Chondrocyte (in vitro differentiated cells): ENCODE results near the gene CD9. TPM values are rescaled to one million over a fixed set of nuclear protein-coding genes. Genes with fewer than 3 reads are reported as not detected.
A peak's percentile ranks its signal among the peaks of the same experiment; 100 is the strongest.

Source experiments
- DNase-seq: peaks from one replicate; pipeline ENCODE4 v3.0.0; 2021; ENCODE audit warnings: mixed read lengths, low spot score
- H3K27ac Mint-ChIP-seq: one replicate; pipeline ENCODE4 v1.8.0; 2021; ENCODE audit warnings: mild to moderate bottlenecking, moderate library complexity, mixed read lengths; ENCODE audit not compliant: unreplicated experiment
- H3K27me3 Mint-ChIP-seq: 2 replicates; pipeline ENCODE4 v1.8.0; 2021; ENCODE audit warnings: low read depth, mixed read lengths
- H3K36me3 Mint-ChIP-seq: 2 replicates; pipeline ENCODE4 v1.8.0; 2021; ENCODE audit warnings: low read depth, mixed read lengths
- H3K4me1 Mint-ChIP-seq: 2 replicates; pipeline ENCODE4 v1.8.0; 2021; ENCODE audit warnings: low read depth, mild to moderate bottlenecking, mixed read lengths
- H3K4me3 Mint-ChIP-seq: one replicate; pipeline ENCODE4 v1.8.0; 2021; ENCODE audit warnings: mild to moderate bottlenecking, moderate library complexity, mixed read lengths; ENCODE audit not compliant: unreplicated experiment
- H3K9me3 Mint-ChIP-seq: 2 replicates; pipeline ENCODE4 v1.8.0; 2021; ENCODE audit warnings: low read depth, mixed read lengths
- total RNA-seq: library from RNA; stranded (reverse); gene quantifications from 3 replicates; pipeline ENCODE4 v1.2.1, GENCODE V29; 2021
- TF ChIP-seq, protein P1 (sequence below): fragments of 200-600 bp; sonication (generic); IDR thresholded peaks from 2 replicates; pipeline ENCODE4 v1.5.0; 2021; ENCODE audit warnings: antibody characterized with exemption, mild to moderate bottlenecking, moderate library complexity

CD9 gene
- total RNA-seq, 1 donor from 2014 or later = 60.7 TPM

DNA sequence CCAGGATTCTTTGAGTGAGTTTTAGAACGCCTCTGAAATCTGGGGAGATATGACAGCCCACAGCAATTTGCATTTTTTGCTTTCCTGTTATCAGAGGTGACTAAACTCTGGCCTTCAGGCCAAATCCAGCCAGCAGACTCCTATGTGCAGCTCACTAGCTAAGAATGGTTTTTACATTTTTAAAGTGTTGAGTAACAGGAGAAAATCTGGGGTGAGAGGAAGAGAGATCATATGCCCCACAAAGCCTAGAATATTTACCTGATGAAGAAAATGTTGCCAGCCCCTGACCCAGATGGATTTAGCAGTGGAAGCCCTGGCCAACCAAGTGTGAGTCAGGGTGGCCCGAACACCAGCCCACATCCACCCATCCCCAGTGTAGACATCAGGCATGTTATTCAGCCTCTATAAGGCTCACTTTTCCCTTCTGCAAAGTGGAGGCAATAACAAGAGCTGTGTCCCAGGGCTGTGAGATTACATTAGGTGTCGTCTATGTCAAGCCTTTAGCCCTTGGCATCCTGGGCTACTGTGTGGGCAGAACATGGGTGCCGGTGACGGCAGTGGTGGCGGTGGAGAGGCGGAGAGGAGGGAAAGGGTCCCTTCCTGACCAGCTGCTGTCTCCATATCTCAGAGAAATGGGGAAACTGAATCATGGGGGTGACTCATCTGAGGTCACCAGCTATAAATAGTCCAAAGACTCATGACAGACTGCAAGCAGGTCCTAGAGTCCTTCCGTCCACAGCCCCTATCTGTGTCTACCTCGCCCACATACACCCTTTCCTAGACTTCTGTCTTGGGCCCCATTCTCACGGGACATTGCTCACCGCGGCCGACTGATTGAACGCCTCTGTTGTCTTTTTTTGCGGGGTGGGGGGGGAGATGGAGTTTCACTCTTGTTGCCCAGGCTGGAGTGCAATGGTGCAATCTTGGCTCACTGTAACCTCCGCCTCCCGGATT, 32.6 kb upstream of the CD9 start:
- Mint-ChIP-seq H3K4me3 (no peak overlapping the region), H3K9me3 (no peaks in the 10 kb centered on the region), H3K27ac (peak overlapping the region; percentile 98), H3K36me3 (no peaks in the 10 kb centered on the region), H3K4me1 (peaks cover 26% of the 10 kb centered on the region), H3K27me3 (no peaks in the 10 kb centered on the region)
- DNase-seq = no peak
- TF ChIP-seq, protein P1, sequence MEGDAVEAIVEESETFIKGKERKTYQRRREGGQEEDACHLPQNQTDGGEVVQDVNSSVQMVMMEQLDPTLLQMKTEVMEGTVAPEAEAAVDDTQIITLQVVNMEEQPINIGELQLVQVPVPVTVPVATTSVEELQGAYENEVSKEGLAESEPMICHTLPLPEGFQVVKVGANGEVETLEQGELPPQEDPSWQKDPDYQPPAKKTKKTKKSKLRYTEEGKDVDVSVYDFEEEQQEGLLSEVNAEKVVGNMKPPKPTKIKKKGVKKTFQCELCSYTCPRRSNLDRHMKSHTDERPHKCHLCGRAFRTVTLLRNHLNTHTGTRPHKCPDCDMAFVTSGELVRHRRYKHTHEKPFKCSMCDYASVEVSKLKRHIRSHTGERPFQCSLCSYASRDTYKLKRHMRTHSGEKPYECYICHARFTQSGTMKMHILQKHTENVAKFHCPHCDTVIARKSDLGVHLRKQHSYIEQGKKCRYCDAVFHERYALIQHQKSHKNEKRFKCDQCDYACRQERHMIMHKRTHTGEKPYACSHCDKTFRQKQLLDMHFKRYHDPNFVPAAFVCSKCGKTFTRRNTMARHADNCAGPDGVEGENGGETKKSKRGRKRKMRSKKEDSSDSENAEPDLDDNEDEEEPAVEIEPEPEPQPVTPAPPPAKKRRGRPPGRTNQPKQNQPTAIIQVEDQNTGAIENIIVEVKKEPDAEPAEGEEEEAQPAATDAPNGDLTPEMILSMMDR = no peak

DNA sequence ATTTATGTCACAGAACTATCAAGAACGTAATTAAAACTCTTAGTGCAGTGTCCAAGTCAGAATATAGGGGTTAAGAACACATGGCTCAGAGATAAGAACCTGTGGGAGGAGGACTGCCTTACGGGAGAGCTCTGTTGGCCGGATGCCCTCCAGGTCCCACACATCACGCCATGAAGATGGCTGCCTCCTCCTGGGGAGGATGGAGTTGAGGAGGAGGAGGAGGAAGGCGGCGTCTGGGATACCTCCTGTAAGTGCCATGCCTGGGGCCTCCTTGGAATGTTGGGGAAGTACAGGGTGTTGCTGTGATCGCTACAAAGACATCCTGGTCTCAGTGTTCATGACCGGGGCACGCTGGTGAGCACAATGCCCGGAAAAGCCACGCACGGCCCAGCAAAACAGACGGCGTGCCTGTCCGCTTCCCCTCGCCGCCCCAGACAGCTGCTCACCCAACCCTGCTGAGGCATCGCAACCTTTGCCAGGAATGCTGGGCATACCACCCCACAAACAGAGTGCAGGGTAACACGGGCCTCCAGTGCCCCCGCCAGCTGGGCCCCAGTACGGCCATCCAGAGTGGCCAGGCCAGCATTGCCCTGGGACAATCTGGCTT, 28.7 kb upstream of the CD9 start:
- H3K4me1 Mint-ChIP-seq = peaks cover 21% of the 10 kb centered on the region
- H3K9me3 Mint-ChIP-seq = no peaks in the 10 kb centered on the region
- DNase-seq = no peak
- no peaks in the 10 kb centered on the region for H3K36me3 Mint-ChIP-seq
- TF ChIP-seq, protein P1 = no peak
- no peaks in the 10 kb centered on the region for H3K27me3 Mint-ChIP-seq
- H3K4me3 Mint-ChIP-seq = no peak overlapping the region
- no peak overlapping the region for H3K27ac Mint-ChIP-seq

DNA sequence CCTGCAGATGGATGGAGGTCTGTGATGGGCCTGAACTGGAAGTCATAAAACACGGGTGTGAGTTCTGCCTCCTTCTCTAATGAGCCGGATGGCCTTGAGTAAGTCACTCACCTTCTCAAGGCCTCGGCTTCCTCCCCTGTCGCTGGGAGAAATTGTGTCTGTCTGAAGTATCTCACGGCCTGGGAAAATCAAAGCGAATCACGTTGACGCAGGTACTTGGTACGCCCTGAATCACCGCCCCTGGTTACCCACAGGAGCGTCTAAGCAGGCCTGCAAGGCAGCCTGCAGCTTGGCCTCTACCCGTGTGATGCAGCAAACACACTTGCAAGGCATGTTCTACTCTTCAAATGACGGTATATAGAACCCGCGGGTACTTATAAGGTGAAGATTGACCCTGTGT, 28.1 kb upstream of the CD9 start:
- Mint-ChIP-seq H3K36me3 (no peaks in the 10 kb centered on the region), H3K4me1 (peaks cover 18% of the 10 kb centered on the region), H3K4me3 (no peak overlapping the region), H3K9me3 (no peaks in the 10 kb centered on the region), H3K27ac (no peak overlapping the region), H3K27me3 (no peaks in the 10 kb centered on the region)
- TF ChIP-seq, protein P1 = no peak
- no peak for DNase-seq

DNA sequence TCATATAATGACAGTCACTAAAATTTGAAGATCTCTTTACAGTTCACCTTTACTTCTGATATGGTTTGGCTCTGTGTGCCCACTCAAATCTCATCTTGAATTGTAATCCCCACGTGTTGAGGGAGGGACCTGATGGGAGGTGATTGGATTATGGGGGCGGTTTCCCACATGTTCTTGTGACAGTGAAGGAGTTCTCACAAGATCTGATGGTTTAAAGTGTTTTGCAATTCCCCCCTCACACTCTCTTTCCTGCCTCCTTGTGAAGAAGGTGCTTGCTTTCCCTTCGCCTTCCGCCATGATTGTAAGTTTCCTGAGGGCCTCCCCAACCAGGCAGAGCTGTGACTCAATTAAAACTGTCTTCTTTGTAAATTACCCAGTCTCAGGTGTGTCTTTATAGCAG, 27.3 kb upstream of the CD9 start:
- DNase-seq = no peak
- Mint-ChIP-seq H3K27ac (no peak overlapping the region), H3K36me3 (no peaks in the 10 kb centered on the region), H3K27me3 (no peaks in the 10 kb centered on the region), H3K4me3 (no peak overlapping the region), H3K9me3 (no peaks in the 10 kb centered on the region), H3K4me1 (peaks cover 10% of the 10 kb centered on the region)
- TF ChIP-seq, protein P1 = no peak

DNA sequence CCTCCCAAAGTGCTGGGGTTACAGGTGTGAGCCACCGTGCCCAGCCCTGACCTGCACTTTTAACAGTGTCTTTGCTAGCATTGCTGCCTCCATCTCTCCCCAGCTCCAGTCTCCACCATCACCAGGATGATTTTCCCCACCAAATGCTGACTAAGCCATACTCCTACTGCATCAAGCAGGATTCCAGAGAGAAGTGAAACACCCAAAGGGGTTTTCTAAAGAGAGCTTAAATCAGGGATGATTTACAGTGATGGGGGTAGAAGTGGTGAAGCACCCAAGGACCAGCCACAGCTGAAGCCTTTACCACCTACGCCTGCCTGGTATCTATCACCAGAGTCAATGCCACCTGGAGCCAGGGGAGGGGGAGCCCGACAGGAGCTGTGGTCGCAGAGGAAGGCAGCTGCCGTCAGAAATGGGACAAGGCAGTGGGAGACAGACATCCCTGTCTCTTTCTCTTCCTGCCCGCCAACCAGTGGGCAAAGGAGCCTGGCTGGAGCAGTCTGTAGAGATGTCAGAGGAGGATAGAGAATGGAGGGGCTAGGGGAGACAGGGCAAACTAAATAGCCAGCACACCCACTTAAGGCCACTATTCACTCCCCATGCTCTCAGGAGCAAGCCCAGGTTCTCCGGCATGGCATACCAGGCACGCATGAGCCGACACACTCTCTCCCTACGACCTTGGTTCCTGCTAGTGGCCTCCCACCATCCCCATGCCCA, 22.4 kb upstream of the CD9 start:
- TF ChIP-seq, protein P1 = no peak
- Mint-ChIP-seq H3K9me3 (no peaks in the 10 kb centered on the region), H3K4me1 (peaks cover 6% of the 10 kb centered on the region), H3K27me3 (no peaks in the 10 kb centered on the region), H3K4me3 (no peak overlapping the region), H3K36me3 (no peaks in the 10 kb centered on the region), H3K27ac (no peak overlapping the region)
- no peak for DNase-seq
